Measurements from ENCODE around the gene TXLNA.

Gene TXLNA

DNA sequence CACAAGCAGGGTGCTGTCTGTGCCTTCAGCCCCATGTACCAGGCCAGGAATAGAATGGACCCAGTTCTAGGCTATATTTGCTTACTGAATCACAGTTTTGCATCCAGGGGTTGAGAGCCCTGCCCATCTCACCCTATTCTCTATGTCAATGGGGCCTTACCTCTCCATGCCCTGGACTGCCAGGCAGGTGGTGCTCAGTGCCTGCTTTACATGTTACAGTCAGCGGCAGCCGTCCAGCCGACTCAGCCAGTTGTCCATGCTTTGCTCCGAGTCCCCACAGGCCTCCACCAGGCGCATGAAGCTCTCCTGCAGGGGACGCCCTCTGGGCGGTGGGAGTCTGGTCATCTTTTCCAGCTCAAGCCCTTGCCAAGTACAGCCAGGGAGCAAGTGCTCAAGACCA lies 55.3 kb downstream of the TXLNA start:
- no peak for TF ChIP-seq ZNF274 (IDR thresholded peaks at IDR 0.05; ENCODE audit: low read depth, low read length)

DNA sequence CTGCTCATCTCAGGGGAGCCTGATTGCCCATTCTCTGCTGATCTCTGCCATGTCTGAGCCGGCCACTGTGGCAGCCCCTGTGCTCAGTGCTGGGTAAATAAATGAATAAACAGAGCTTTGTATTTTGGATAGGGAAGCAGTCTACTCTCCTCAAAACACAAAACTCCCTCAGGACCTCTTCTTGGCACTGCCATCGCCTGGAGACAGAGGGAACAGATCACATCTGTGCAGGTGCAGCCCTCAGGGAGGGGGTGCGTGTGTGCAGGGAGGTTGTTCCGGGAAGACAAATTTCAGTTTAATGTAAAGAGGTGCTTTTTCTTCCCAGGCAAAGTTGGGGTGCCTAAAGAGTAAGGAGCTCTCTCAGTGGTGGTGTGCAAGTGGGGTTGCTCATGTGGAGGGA lies 59.9 kb downstream of the TXLNA start:
- H3K4me3 ChIP-seq (ENCODE audit: low read length), result no peak overlapping the region

More for the DNA sequence above, 55.3 kb downstream of the TXLNA start:
- H3K4me3 ChIP-seq (ENCODE audit: low read length), result no peak overlapping the region

DNA sequence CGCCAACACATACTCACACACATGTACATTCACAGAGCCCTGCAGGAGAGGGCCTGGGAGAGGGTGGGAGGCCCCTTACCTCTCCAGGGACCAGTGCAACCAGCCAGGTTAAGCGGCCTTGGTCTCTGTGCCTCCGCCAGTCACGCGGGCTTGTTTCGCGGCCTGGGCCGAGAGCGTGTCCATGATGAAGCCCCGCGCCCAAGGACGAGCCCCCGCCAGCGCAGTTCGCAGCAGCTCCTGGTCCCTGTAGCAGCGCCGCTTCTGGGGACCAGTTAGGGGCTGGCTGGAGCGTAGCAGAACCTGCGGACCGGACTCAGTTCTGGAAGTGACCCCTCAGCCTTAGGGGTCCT lies 60.3 kb downstream of the TXLNA start:
- TF ChIP-seq ZNF274 (IDR thresholded peaks at IDR 0.05; ENCODE audit: low read depth, low read length), result no peak
- no peak overlapping the region for H3K4me3 ChIP-seq (ENCODE audit: low read length)

More for the DNA sequence above, 59.9 kb downstream of the TXLNA start:
- TF ChIP-seq ZNF274 (IDR thresholded peaks at IDR 0.05; ENCODE audit: low read depth, low read length), result no peak

DNA sequence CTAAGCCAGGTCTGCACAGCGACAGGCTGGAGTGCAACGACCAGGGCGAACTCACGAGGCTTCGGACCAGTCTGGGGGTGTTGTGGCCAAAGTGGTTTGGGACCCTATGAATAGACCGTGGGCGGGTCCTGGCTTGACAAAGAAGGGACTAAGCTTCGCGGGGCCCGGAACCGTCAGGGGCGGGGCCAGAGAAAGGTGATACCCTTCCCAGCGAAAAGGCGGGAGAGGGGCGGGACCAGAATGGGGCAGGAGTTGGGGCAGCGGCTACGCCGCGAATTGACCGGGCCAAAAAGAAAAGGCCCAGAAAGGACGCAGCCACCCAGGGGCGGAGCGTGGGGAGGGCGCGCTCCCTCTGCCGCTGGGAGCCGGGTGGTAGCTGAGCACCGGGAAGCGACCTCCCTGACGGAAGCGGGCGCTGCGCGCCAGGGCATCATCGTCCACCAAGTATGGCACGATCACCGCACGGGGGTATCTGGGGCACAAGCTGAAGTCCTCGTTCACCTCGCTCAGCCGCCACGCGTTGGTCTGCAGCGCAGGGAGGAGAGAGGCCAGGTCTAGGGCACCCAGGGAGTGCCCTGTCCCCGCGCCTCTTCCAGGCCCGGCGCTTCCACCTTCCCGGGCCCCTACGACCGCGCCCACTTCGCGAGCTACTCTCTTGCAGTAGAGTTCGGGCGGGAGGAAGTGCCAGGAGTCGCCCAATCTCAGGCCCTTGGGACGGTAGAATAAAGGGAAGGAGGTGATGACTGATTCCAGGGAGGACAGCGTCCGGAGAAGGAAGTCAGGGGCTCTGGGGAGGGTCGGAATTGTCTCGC lies 60.9 kb downstream of the TXLNA start:
- peak overlapping the region; percentile 53; the same call in 1 of the 2 replicates for H3K4me3 ChIP-seq (ENCODE audit: low read length)
- TF ChIP-seq ZNF274 (IDR thresholded peaks at IDR 0.05; ENCODE audit: low read depth, low read length), result no peak

DNA sequence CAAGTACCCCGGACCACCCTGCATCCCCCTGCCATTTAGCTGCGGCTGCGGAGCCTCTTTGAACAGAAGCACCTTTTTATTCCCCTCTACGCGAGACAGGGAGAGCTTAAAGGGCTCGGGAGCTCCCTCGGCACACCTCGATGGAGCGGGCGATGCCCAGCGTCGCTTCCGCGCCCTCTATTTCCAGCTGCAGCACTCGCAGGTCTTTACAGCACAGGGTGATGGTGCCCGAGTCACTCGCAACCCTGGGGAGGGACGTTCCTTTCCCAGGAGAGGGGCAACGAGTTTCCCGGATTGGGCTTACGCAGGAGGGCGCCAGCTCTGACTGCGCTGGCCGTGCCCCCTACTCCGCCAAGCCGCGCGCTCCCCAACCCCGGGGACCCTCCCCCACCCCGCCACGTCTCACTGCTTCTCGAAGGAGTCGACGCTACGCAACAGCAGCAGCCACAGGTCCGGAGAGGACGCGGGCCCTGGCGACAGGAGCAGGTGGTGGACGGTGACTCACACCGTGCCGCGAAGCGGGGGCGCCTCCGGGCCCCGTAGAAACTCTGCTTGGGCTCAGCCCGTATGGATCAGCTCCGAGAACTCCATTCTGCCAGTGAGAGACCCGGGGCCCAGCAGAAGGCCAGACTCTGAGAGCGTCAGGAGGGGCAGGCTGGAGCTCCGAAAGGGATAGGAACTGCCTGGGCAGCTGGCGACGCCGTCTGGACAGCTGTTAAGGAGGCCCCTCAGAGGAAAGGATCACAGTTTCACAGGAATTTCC lies 61.7 kb downstream of the TXLNA start:
- no peak for TF ChIP-seq ZNF274 (IDR thresholded peaks at IDR 0.05; ENCODE audit: low read depth, low read length)

DNA sequence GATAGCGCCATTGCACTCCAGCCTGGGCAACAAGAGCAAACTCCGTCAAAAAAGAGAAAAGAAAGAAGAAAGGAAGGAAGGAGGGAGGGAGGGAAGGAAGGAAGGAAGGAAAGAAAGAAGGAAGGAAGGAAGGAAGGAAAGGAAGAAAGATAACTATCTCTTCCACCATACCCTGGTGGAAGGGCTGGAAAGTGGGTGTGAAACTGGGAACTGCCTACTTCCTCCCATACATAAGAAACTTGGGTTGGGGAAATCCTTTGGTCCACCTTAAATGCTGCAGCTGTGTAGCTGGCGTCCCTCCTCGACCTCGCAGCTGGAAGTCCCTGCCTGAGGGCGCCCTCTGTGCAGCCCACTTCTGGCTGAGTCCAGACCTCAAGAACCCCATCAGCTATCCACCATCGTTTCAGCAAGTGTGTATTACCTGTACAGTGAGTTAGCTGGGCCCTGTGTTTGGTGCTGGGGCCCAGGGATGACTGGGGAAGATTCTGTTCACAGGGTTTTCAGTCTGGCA lies 62.9 kb downstream of the TXLNA start:
- TF ChIP-seq ZNF274 (IDR thresholded peaks at IDR 0.05; ENCODE audit: low read depth, low read length), result no peak
- no peak overlapping the region for H3K4me3 ChIP-seq (ENCODE audit: low read length)

More for the DNA sequence above, 61.7 kb downstream of the TXLNA start:
- H3K4me3 ChIP-seq (ENCODE audit: low read length), result peak overlapping the region; percentile 53; the same call in 1 of the 2 replicates

DNA sequence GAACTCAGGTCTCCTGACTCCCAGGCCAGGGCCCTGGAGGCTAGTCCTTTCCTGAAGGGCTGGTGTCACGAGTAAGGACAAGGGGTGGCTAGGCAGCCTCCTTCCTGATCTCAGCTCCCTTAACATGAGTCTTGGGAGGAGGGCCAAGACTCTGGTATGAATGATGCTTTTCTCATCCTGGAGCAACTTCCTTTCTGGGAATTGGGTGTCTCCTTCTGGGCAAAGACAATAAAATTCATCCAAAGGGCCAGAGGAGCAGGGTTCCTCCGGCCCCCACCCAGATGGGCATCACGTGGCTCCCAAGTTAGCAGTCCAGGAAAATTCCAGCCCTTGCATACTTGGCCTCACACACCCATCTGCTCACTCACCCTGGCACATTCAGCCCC lies 67.4 kb downstream of the TXLNA start, which contains the start of gene FAM167B:
Gene FAM167B, plus strand, starts transcription at position 335 of the 386 bp plus-strand sequence. CDS start 200 bp downstream, outside the sequence.
- no peak for TF ChIP-seq ZNF274 (IDR thresholded peaks at IDR 0.05; ENCODE audit: low read depth, low read length)

DNA sequence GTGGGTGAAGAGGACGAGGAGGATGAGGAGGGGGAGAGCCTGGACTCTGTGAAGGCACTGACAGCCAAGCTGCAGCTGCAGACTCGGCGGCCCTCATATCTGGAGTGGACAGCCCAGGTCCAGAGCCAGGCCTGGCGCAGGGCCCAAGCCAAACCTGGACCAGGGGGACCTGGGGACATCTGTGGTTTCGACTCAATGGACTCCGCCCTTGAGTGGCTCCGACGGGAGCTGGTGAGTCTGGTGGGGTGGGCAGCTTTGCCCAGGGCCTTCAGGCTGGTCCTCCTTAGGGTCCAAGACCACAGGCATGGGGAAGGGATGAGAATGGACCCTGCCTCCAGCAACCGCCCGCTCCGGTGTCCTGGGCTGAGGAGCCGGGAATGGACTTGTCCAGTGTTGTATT lies 68.0 kb downstream of the TXLNA start:
- TF ChIP-seq ZNF274 (IDR thresholded peaks at IDR 0.05; ENCODE audit: low read depth, low read length), result no peak
- no peak overlapping the region for H3K4me3 ChIP-seq (ENCODE audit: low read length)

More for the DNA sequence above, 67.4 kb downstream of the TXLNA start, which contains the start of gene FAM167B:
- no peak within 1 kb of the TSS for H3K4me3 ChIP-seq (ENCODE audit: low read length)

Data from GM08714 (cell line).